Transverse colon (tissue), 4 donors: Measurements from ENCODE around the gene U2AF2.

Experiments
- CTCF ChIP-seq, 5 experiments: fragments of 200-600 bp in 3 of 5; fragments of 450-650 bp in 2 of 5; sonication (generic) in 3 of 5; IDR thresholded peaks; 1 replicate in 2 of 5; 2 replicates in 3 of 5; pipeline ENCODE4 v1.5.1; 2016 to 2017; ENCODE audit warnings: antibody characterized with exemption in 5 of 5, inconsistent platforms in 3 of 5, mild to moderate bottlenecking in 2 of 5, moderate library complexity in 1 of 5
- POLR2A ChIP-seq: fragments of 450-650 bp; IDR thresholded peaks from one replicate; pipeline ENCODE4 v1.6.1; 2016; ENCODE audit warnings: antibody characterized with exemption, mild to moderate bottlenecking, moderate library complexity
- POLR2AphosphoS5 ChIP-seq, 3 donors: sonication (generic); formaldehyde crosslinking; IDR thresholded peaks; one replicate each; pipeline ENCODE4 v1.6.1; 2016; ENCODE audit warnings: antibody characterized with exemption in 3 of 3

- no peak for TF ChIP-seq POLR2A
- TF ChIP-seq CTCF (IDR thresholded peaks at IDR 0.05) = no peak
- TF ChIP-seq POLR2AphosphoS5 (IDR thresholded peaks at IDR 0.05) = no peak
Measured at GRCh38 chr19:55705972-55706371, 51.1 kb downstream of the U2AF2 start.
